HG03439 (cell line): ENCODE data around the gene EBF3.

Experiments
- ATAC-seq: cut with Tn5 transposase; IDR thresholded peaks from one replicate; pipeline ENCODE4 v1.9.1; 2021; ENCODE audit warnings: mild to moderate bottlenecking, moderate library complexity; ENCODE audit not compliant: unreplicated experiment

EBF3 gene

GRCh38 chr10:129960481-129961156 is 3.5 kb downstream of the EBF3 start:
- no peak for ATAC-seq

GRCh38 chr10:129959544-129960480 is 4.3 kb downstream of the EBF3 start:
- ATAC-seq = no peak

GRCh38 chr10:129958629-129959543 is 5.2 kb downstream of the EBF3 start:
- ATAC-seq = no peak

GRCh38 chr10:129958148-129958628 is 5.9 kb downstream of the EBF3 start:
- ATAC-seq = no peak

- no peak for ATAC-seq
Observed at GRCh38 chr10:129956876-129957673, 7.0 kb downstream of the EBF3 start.

- ATAC-seq = no peak
Observed at GRCh38 chr10:129956286-129956670, 7.8 kb downstream of the EBF3 start.

- ATAC-seq = no peak
Observed at GRCh38 chr10:129955601-129956285, 8.3 kb downstream of the EBF3 start.

- ATAC-seq = no peak
Observed at GRCh38 chr10:129954492-129955315, 9.4 kb downstream of the EBF3 start.

GRCh38 chr10:129953119-129954051 is 10.7 kb downstream of the EBF3 start:
- no peak for ATAC-seq

- no peak for ATAC-seq
Observed at GRCh38 chr10:129952378-129953118, 11.5 kb downstream of the EBF3 start.

GRCh38 chr10:129951970-129952265 is 12.2 kb downstream of the EBF3 start:
- ATAC-seq = no peak

- no peak for ATAC-seq
Observed at GRCh38 chr10:129951101-129951969, 12.7 kb downstream of the EBF3 start.

- no peak for ATAC-seq
Observed at GRCh38 chr10:129950676-129951075, 13.4 kb downstream of the EBF3 start.

- no peak for ATAC-seq
Observed at GRCh38 chr10:129949891-129950291, 14.2 kb downstream of the EBF3 start.

- ATAC-seq = no peak
Observed at GRCh38 chr10:129949411-129949810, 14.7 kb downstream of the EBF3 start.

GRCh38 chr10:129946859-129947258 is 17.2 kb downstream of the EBF3 start:
- ATAC-seq = no peak
